Subcutaneous abdominal adipose tissue (tissue), 5 donors: Measurements from ENCODE around the gene FADD.
"Not testable (repeated sequence)": the region's sequence is repeated elsewhere in the genome, so short reads cannot be mapped to it uniquely, and the experiment has no call there.

Source experiments
- H3K27ac ChIP-seq: one replicate; pipeline ENCODE4 v1.7.0; 2013; ENCODE audit warnings: low read depth, mild to moderate bottlenecking, inconsistent platforms, low read length, moderate library complexity
- H3K27me3 ChIP-seq, 5 donors: one replicate each; pipeline ENCODE4 v1.7.0; 2013; ENCODE audit warnings: low read length in 5 of 5, inconsistent platforms in 1 of 5; ENCODE audit not compliant: control insufficient read depth in 5 of 5, insufficient read depth in 4 of 5
- H3K36me3 ChIP-seq, 5 donors: one replicate each; pipeline ENCODE4 v1.7.0; 2013; ENCODE audit warnings: low read length in 5 of 5; ENCODE audit not compliant: control insufficient read depth in 5 of 5, insufficient read depth in 5 of 5
- H3K4me1 ChIP-seq, 5 donors: one replicate each; pipeline ENCODE4 v1.7.0; 2013; ENCODE audit warnings: low read length in 5 of 5, mild to moderate bottlenecking in 3 of 5, moderate library complexity in 1 of 5; ENCODE audit not compliant: control insufficient read depth in 5 of 5, insufficient read depth in 5 of 5
- H3K4me3 ChIP-seq, 5 donors: one replicate each; pipeline ENCODE4 v1.7.0; 2013; ENCODE audit warnings: low read length in 5 of 5, low read depth in 1 of 5
- H3K9ac ChIP-seq, 5 donors: one replicate each; pipeline ENCODE4 v1.7.0; 2013; ENCODE audit warnings: low read length in 5 of 5, mild to moderate bottlenecking in 4 of 5, moderate library complexity in 3 of 5
- H3K9me3 ChIP-seq, 5 donors: one replicate each; pipeline ENCODE4 v1.7.0; 2013; ENCODE audit warnings: low read length in 5 of 5; ENCODE audit not compliant: control insufficient read depth in 5 of 5
- donor health status: healthy.
- donor health status: healthy.
- donor health status: healthy.
- donor health status: healthy.
- donor health status: healthy.

FADD gene

GRCh38 chr11:70187771-70188170, 15.3 kb upstream of the FADD start:
- Histone ChIP-seq H3K27me3 (peaks cover 0 to 14% (median 2%) of the 10 kb centered on the region in 5 donors), H3K36me3 (peaks cover 0 to 6% (median 0%) of the 10 kb centered on the region in 5 donors), H3K4me3 (no peak overlapping the region), H3K9me3 (no peaks in the 10 kb centered on the region), H3K4me1 (peaks cover 2 to 11% (median 8%) of the 10 kb centered on the region in 5 donors), H3K27ac (no peak overlapping the region), H3K9ac (no peak overlapping the region)

- Histone ChIP-seq H3K9me3 (no peaks in the 10 kb centered on the region), H3K9ac (no peak overlapping the region), H3K4me3 (no peak overlapping the region), H3K4me1 (peaks cover 0 to 3% (median 2%) of the 10 kb centered on the region in 5 donors), H3K27me3 (peaks cover 0 to 16% (median 2%) of the 10 kb centered on the region in 5 donors), H3K27ac (no peak overlapping the region), H3K36me3 (no peaks in the 10 kb centered on the region)
Observed at GRCh38 chr11:70189622-70190021, 13.5 kb upstream of the FADD start.

- Histone ChIP-seq H3K27ac (no peak overlapping the region), H3K4me3 (no peak overlapping the region), H3K36me3 (no peaks in the 10 kb centered on the region), H3K9ac (no peak overlapping the region), H3K27me3 (peaks cover 0 to 8% (median 3%) of the 10 kb centered on the region in 5 donors), H3K4me1 (peaks cover 0 to 3% (median 2%) of the 10 kb centered on the region in 5 donors), H3K9me3 (no peaks in the 10 kb centered on the region)
Observed at GRCh38 chr11:70191495-70192140, 11.5 kb upstream of the FADD start.

- no peak overlapping the region for H3K9ac ChIP-seq
- H3K27me3 ChIP-seq, result peaks cover 0 to 4% (median 3%) of the 10 kb centered on the region in 5 donors
- no peak overlapping the region for H3K4me3 ChIP-seq
- no peak overlapping the region for H3K27ac ChIP-seq
- H3K9me3 ChIP-seq, result no peaks in the 10 kb centered on the region
- no peaks in the 10 kb centered on the region for H3K36me3 ChIP-seq
- H3K4me1 ChIP-seq, result peaks cover 0 to 3% (median 2%) of the 10 kb centered on the region in 5 donors
Observed at GRCh38 chr11:70192666-70193410, 10.3 kb upstream of the FADD start.

DNA sequence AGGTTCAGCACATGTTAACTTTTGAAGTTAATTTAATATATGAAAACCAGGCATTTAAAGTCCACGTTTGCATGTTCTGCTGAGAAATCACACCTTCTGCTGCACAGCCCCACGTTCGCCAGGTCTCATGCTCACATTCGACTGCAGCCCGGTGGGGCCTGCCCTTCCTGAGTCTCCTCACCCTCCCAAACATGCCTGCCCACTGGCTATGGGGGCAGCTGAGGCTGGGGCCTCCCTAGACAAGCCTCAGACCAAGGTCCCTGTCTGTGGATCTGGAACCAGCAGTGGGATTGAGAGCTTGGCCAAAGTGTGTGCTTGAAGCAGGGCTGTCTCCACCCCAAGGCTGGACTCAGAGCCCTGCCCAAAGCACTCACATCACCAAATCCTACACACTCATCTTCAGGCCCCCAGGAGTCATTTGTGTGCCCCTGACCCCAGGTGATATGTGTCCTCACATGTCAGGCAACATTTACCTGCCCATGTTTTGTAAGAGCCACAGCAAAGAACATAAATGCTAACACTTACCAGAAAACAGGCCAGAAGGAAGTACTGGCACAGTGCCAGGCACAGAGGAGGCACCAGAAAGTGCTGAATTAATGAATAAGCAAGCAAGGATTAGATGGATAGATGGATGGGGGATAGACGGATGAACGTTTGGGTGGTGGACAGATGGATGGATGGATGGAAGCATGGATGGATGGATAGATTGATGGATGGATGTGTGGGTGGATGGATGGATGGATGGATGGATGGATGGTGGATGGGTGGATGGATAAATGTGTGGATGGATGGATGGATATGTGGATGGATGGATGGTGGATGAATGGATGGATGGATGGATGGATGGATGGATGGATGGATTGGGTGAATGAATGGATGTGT, 9.4 kb upstream of the FADD start:
- no peak overlapping the region for H3K9ac ChIP-seq
- H3K27me3 ChIP-seq, result peaks cover 0 to 4% (median 3%) of the 10 kb centered on the region in 5 donors
- H3K4me1 ChIP-seq, result peaks cover 0 to 3% (median 2%) of the 10 kb centered on the region in 5 donors
- no peaks in the 10 kb centered on the region for H3K36me3 ChIP-seq
- H3K27ac ChIP-seq, result no peak overlapping the region
- no peaks in the 10 kb centered on the region for H3K9me3 ChIP-seq
- H3K4me3 ChIP-seq, result no peak overlapping the region

GRCh38 chr11:70194792-70195791, 8.0 kb upstream of the FADD start:
- no peak overlapping the region for H3K9ac ChIP-seq
- H3K9me3 ChIP-seq, result no peaks in the 10 kb centered on the region
- H3K4me3 ChIP-seq, result no peak overlapping the region
- H3K36me3 ChIP-seq, result no peaks in the 10 kb centered on the region
- no peak overlapping the region for H3K27ac ChIP-seq
- H3K27me3 ChIP-seq, result peaks cover 0 to 4% (median 3%) of the 10 kb centered on the region in 5 donors
- H3K4me1 ChIP-seq, result peaks cover 0 to 3% (median 0%) of the 10 kb centered on the region in 5 donors

GRCh38 chr11:70200212-70200844, 2.8 kb upstream of the FADD start:
- H3K9ac ChIP-seq, result no peak overlapping the region
- H3K4me3 ChIP-seq, result no peak overlapping the region
- peaks cover 0 to 1% (median 0%) of the 10 kb centered on the region in 5 donors for H3K27me3 ChIP-seq
- peaks cover 0 to 5% (median 3%) of the 10 kb centered on the region in 5 donors for H3K36me3 ChIP-seq
- H3K4me1 ChIP-seq, result peaks cover 6 to 29% (median 22%) of the 10 kb centered on the region in 5 donors
- H3K27ac ChIP-seq, result no peak overlapping the region
- no peaks in the 10 kb centered on the region for H3K9me3 ChIP-seq

GRCh38 chr11:70201047-70201446, 2.0 kb upstream of the FADD start:
- Histone ChIP-seq H3K4me1 (peaks cover 6 to 35% (median 23%) of the 10 kb centered on the region in 5 donors), H3K36me3 (peaks cover 0 to 12% (median 9%) of the 10 kb centered on the region in 5 donors)
- not testable (repeated sequence) for H3K9me3 ChIP-seq, H3K27ac ChIP-seq, H3K4me3 ChIP-seq, H3K27me3 ChIP-seq, H3K9ac ChIP-seq
